ENCODE data around the gene ROS1.

DNA sequence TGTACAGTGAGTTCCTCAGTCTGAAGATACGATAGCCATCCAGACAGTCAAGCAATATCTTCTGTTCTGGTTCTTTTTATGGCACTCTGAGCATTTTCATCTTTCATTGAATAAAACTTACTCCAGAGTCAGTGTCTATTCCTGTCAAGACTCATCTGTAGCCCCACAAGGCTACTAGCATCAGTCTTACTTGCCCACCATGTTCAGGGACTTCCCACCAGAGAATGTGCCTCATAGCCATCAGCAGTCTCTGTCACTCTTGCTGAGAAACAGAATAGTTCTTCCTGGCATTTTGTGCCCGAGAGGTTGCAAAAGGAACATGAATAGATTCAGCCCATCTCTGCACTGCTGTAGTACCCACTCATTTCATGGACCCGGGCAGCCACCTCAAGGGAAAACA lies 44.0 kb upstream of the ROS1 start:
- TF ChIP-seq, protein P1, sequence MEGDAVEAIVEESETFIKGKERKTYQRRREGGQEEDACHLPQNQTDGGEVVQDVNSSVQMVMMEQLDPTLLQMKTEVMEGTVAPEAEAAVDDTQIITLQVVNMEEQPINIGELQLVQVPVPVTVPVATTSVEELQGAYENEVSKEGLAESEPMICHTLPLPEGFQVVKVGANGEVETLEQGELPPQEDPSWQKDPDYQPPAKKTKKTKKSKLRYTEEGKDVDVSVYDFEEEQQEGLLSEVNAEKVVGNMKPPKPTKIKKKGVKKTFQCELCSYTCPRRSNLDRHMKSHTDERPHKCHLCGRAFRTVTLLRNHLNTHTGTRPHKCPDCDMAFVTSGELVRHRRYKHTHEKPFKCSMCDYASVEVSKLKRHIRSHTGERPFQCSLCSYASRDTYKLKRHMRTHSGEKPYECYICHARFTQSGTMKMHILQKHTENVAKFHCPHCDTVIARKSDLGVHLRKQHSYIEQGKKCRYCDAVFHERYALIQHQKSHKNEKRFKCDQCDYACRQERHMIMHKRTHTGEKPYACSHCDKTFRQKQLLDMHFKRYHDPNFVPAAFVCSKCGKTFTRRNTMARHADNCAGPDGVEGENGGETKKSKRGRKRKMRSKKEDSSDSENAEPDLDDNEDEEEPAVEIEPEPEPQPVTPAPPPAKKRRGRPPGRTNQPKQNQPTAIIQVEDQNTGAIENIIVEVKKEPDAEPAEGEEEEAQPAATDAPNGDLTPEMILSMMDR (IDR thresholded peaks at IDR 0.05; ENCODE audit: insufficient read depth, low read depth, low read length), result no peak
- TF ChIP-seq EZH2 (IDR thresholded peaks at IDR 0.05; ENCODE audit: insufficient read depth, low read length), result no peak
